Common myeloid progenitor, CD34-positive (primary cell): Measurements from ENCODE around the gene CDC42EP3.

ENCODE experiments used
- CTCF ChIA-PET: fragments of 350-600 bp; sonication (Branson Sonifier 250); formaldehyde crosslinking; loops from one replicate; lab custom pipeline; 2021; ENCODE audit warnings: antibody characterized with exemption; lab: Charles Lee
- POLR2A ChIA-PET: fragments of 350-600 bp; sonication (Branson Sonifier 250); formaldehyde crosslinking; loops from one replicate; lab custom pipeline; 2021; ENCODE audit warnings: antibody characterized with exemption; lab: Charles Lee
- DNase-seq, 3 donors: peaks; one replicate each; pipeline versions ENCODE4 v3.0.0 to v3.0.0-alpha.2; 2013
- H3K27ac ChIP-seq, 2 experiments: 1 replicate in 1 of 2; 2 replicates in 1 of 2; pipeline ENCODE4 v1.7.0; 2013; ENCODE audit warnings: inconsistent platforms in 2 of 2, low read length in 2 of 2, mild to moderate bottlenecking in 2 of 2, low read depth in 1 of 2, moderate library complexity in 1 of 2; ENCODE audit not compliant: severe bottlenecking in 2 of 2, insufficient read depth in 1 of 2, poor library complexity in 1 of 2
- H3K27me3 ChIP-seq, 5 experiments: replicated peaks in 2 of 5; 1 replicate in 3 of 5; 2 replicates in 2 of 5; pipeline versions ENCODE4 v1.6.1 to v1.7.0; 2013; ENCODE audit warnings: low read length in 4 of 5, mild to moderate bottlenecking in 2 of 5, moderate library complexity in 2 of 5, inconsistent platforms in 1 of 5; ENCODE audit not compliant: insufficient read depth in 5 of 5, control insufficient read depth in 4 of 5
- H3K36me3 ChIP-seq, 4 experiments: 1 replicate in 2 of 4; 2 replicates in 2 of 4; pipeline versions ENCODE4 v1.6.1 to v1.7.0; 2013; ENCODE audit warnings: low read length in 3 of 4, control low read depth in 1 of 4, mild to moderate bottlenecking in 1 of 4; ENCODE audit not compliant: control insufficient read depth in 4 of 4, insufficient read depth in 4 of 4
- H3K4me1 ChIP-seq, 4 experiments: 1 replicate in 3 of 4; 2 replicates in 1 of 4; pipeline versions ENCODE4 v1.6.1 to v1.7.1; 2013; ENCODE audit warnings: low read length in 3 of 4, mild to moderate bottlenecking in 3 of 4, control low read depth in 1 of 4, inconsistent platforms in 1 of 4, moderate library complexity in 1 of 4; ENCODE audit not compliant: control insufficient read depth in 4 of 4, insufficient read depth in 4 of 4; ENCODE audit errors: control extremely low read depth in 1 of 4
- H3K4me3 ChIP-seq, 7 experiments: 1 replicate in 4 of 7; 2 replicates in 3 of 7; pipeline versions ENCODE4 v1.5.1 to v1.7.0; 2013; ENCODE audit warnings: mild to moderate bottlenecking in 7 of 7, low read length in 6 of 7, moderate library complexity in 6 of 7, inconsistent platforms in 2 of 7, low read depth in 2 of 7, control low read depth in 1 of 7; ENCODE audit not compliant: insufficient read depth in 4 of 7, control insufficient read depth in 1 of 7; ENCODE audit errors: extremely low read depth in 1 of 7
- H3K9me3 ChIP-seq, 5 experiments: 1 replicate in 4 of 5; 2 replicates in 1 of 5; pipeline versions ENCODE4 v1.6.1 to v1.7.1; 2013; ENCODE audit warnings: low read length in 4 of 5, mild to moderate bottlenecking in 2 of 5, inconsistent platforms in 1 of 5, low read depth in 1 of 5, moderate library complexity in 1 of 5; ENCODE audit not compliant: control insufficient read depth in 4 of 5, insufficient read depth in 2 of 5; ENCODE audit errors: control extremely low read depth in 1 of 5
- WGBS: methylation state at CpG from one replicate; pipeline ENCODE4 v1.1.5; 2013; ENCODE audit not compliant: insufficient coverage; 5-methylcytosine and 5-hydroxymethylcytosine counted together

CDC42EP3 gene

DNA sequence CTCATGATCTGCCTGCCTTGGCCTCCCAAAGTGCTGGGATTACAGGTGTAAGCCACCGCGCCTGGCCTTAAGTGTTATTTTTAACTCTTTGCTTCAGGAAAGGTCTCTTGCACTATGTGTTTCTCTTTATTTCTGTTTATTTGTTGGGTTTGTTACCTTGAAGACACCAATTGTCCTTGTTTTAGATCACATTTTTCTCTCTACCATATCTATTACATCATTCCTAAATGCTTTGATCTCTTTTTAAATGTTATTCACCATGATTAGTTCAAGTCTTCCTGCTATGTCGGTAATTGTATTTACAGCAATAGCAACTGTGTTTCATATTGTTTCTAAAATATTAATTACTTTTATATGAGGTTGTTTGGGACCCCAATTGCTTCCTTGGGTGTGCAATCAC lies 77.7 kb downstream of the CDC42EP3 start:
- Histone ChIP-seq H3K27me3 (no peaks in the 10 kb centered on the region), H3K4me1 (peaks cover 0 to 16% (median 4%) of the 10 kb centered on the region in 4 experiments), H3K27ac (no peak overlapping the region), H3K4me3 (no peak overlapping the region), H3K36me3 (no peaks in the 10 kb centered on the region), H3K9me3 (no peaks in the 10 kb centered on the region)
- ChIA-PET CTCF (no interaction called here), POLR2A (no interaction called here)
- no peak for DNase-seq
- WGBS: no CpG with 5 or more reads among the region's 3 CpGs

DNA sequence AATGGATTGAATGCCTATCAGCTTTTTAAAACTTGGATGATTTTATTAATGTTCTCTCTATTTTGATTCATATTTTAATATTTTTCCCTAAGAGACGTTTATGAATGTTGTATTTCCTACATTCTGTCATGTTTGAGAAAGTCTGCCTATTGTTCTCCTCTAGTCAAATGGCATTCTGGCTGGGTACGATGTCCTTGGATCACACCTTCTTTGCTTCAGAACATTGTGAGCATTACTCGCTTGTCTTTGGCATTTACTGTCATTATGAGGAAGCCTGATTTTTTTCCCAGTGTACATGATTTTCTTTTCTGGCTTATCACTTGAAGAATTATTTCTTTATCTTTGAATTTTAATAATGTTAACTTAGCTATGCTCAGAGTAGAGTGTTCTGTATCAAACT lies 78.4 kb downstream of the CDC42EP3 start:
- no peaks in the 10 kb centered on the region for H3K36me3 ChIP-seq
- ChIA-PET POLR2A (no interaction called here), CTCF (no interaction called here)
- no peaks in the 10 kb centered on the region for H3K27me3 ChIP-seq
- 100% methylated on average over 2 of the region's 3 CpGs for WGBS
- H3K4me3 ChIP-seq: no peak overlapping the region
- no peaks in the 10 kb centered on the region for H3K9me3 ChIP-seq
- no peak overlapping the region for H3K27ac ChIP-seq
- H3K4me1 ChIP-seq: peaks cover 0 to 16% (median 4%) of the 10 kb centered on the region in 4 experiments
- DNase-seq: no peak
